HepG2 (cell line): ENCODE results near the gene SLC1A4. TPM values are rescaled to one million over a fixed set of nuclear protein-coding genes. Genes with fewer than 3 reads are reported as not detected.

ENCODE experiments used
- ARID4A ChIP-seq: sonication (generic); formaldehyde crosslinking; IDR thresholded peaks from 2 replicates; pipeline ENCODE4 v1.5.0; 2020; ENCODE audit warnings: mild to moderate bottlenecking, missing genetic modification reagents, borderline replicate concordance
- ASH2L ChIP-seq: fragments of 300-600, 200-600 bp; sonication (generic); IDR thresholded peaks from 2 replicates; pipeline ENCODE4 v1.7.0; 2017; ENCODE audit warnings: low read depth, mild to moderate bottlenecking, moderate library complexity, mixed read lengths, low read length; ENCODE audit not compliant: insufficient read length
- BCL3 ChIP-seq: sonication (generic); formaldehyde crosslinking; IDR thresholded peaks from 2 replicates; pipeline ENCODE4 v1.5.1; 2020; ENCODE audit warnings: mild to moderate bottlenecking, missing genetic modification reagents, moderate library complexity
- ELF1 ChIP-seq: sonication (generic); formaldehyde crosslinking; IDR thresholded peaks from 2 replicates; pipeline ENCODE4 v1.4.0; 2020; ENCODE audit warnings: missing genetic modification reagents
- ETV6 ChIP-seq: sonication (generic); formaldehyde crosslinking; conservative IDR thresholded peaks from 2 replicates; pipeline ENCODE4 v1.4.0; 2020; ENCODE audit warnings: missing genetic modification reagents
- MAX ChIP-seq: IDR thresholded peaks from 2 replicates; pipeline ENCODE4 v1.6.1; 2012; ENCODE audit warnings: inconsistent platforms
- PHF8 ChIP-seq: sonication (generic); formaldehyde crosslinking; IDR thresholded peaks from 2 replicates; pipeline ENCODE4 v1.5.0; 2020; ENCODE audit warnings: missing genetic modification reagents
- SNAI1 ChIP-seq: sonication (generic); formaldehyde crosslinking; IDR thresholded peaks from 2 replicates; pipeline ENCODE4 v1.5.0; 2020; ENCODE audit warnings: mild to moderate bottlenecking, missing genetic modification reagents, borderline replicate concordance
- TBX2 ChIP-seq: sonication (generic); formaldehyde crosslinking; IDR thresholded peaks from 2 replicates; pipeline ENCODE4 v1.5.0; 2020; ENCODE audit warnings: missing genetic modification reagents, mild to moderate bottlenecking, borderline replicate concordance
- TEAD2 ChIP-seq: sonication (generic); formaldehyde crosslinking; IDR thresholded peaks from 2 replicates; pipeline ENCODE4 v1.9.0; 2021; ENCODE audit warnings: missing genetic modification reagents
- ZBTB8A ChIP-seq: sonication (generic); formaldehyde crosslinking; IDR thresholded peaks from 2 replicates; pipeline ENCODE4 v1.4.0; 2020; ENCODE audit warnings: mild to moderate bottlenecking, low read depth, missing genetic modification reagents, borderline replicate concordance
- ZNF18 ChIP-seq: sonication (generic); formaldehyde crosslinking; IDR thresholded peaks from 2 replicates; pipeline ENCODE4 v1.8.0; 2022; ENCODE audit warnings: mild to moderate bottlenecking, missing genetic modification reagents; ENCODE audit not compliant: insufficient replicate concordance
- ZNF253 ChIP-seq: sonication (generic); formaldehyde crosslinking; IDR thresholded peaks from 2 replicates; pipeline ENCODE4 v1.8.0; 2022; ENCODE audit warnings: mild to moderate bottlenecking, missing genetic modification reagents, borderline replicate concordance
- ZNF501 ChIP-seq: sonication (generic); formaldehyde crosslinking; IDR thresholded peaks from 2 replicates; pipeline ENCODE4 v1.5.1; 2020; ENCODE audit warnings: mild to moderate bottlenecking, moderate library complexity, missing genetic modification reagents
- ZNF687 ChIP-seq: sonication (generic); formaldehyde crosslinking; IDR thresholded peaks from 2 replicates; pipeline ENCODE4 v1.5.1; 2020; ENCODE audit warnings: mild to moderate bottlenecking, missing genetic modification reagents, moderate library complexity
- polyA plus RNA-seq, 8 experiments: library from polyadenylated mRNA; depleted of rRNA in 3 of 8; stranded (reverse) in 7 of 8; unstranded in 1 of 8; fragments of >200 nt; fragmentation: Illumina TruSeq in 4 of 8; extraction: Trizol in 4 of 8; gene quantifications; 2 replicates each; pipeline versions ENCODE4 v1.2.1 to v1.2.3, GENCODE V29; 2011 to 2016; ENCODE audit warnings: low read depth in 4 of 8, missing spikeins in 1 of 8, mixed read lengths in 1 of 8; ENCODE audit not compliant: insufficient read depth in 1 of 8
- total RNA-seq, 5 experiments: library from RNA; depleted of rRNA; stranded (reverse); fragments of >200 nt; fragmentation: Illumina TruSeq; extraction: Trizol; gene quantifications; 2 replicates each; pipeline ENCODE4 v1.2.3, GENCODE V29; 2016; ENCODE audit warnings: low read depth in 1 of 5

Gene SLC1A4
- total and polyA plus RNA-seq, 2 of the 13 experiments (the other 11 are each of a cell fraction or from before 2014, with no cell fraction given) = 21.0 to 39.6 TPM

GRCh38 chr2:65055422-65056214 lies 66.4 kb downstream of the SLC1A4 start (continued):
- peak; percentile 49; the same call in 1 of the 2 replicates for TF ChIP-seq MAX
- TF ChIP-seq ZBTB8A (CRISPR knock-in tag) = 0 out of 2 replicates have a peak, but pooled peaks have one; percentile 22
- TF ChIP-seq TBX2 (CRISPR knock-in tag) = peak; percentile 34; the same call in 1 of the 2 replicates
- TF ChIP-seq ZNF253 (CRISPR knock-in tag) = peak; percentile 72; the same call in 1 of the 2 replicates
- peak; percentile 92 for TF ChIP-seq ZNF501
- TF ChIP-seq PHF8 (CRISPR knock-in tag) = no peak; the same call in 1 of the 2 replicates
- TF ChIP-seq ZNF687 (CRISPR knock-in tag) = peak; percentile 94; the same call in 1 of the 2 replicates
- peak; percentile 58; the same call in 1 of the 2 replicates for TF ChIP-seq ELF1 (CRISPR knock-in tag)
- TF ChIP-seq BCL3 (CRISPR knock-in tag) = peak; percentile 59; the same call in 1 of the 2 replicates
- peak; percentile 63 for TF ChIP-seq ETV6 (CRISPR knock-in tag)
- TF ChIP-seq ASH2L = peak; percentile 66
- TF ChIP-seq TEAD2 (CRISPR knock-in tag) = 0 out of 2 replicates have a peak, but pooled peaks have one; percentile 48
- TF ChIP-seq SNAI1 (CRISPR knock-in tag) = 0 out of 2 replicates have a peak, but pooled peaks have one; percentile 71
- TF ChIP-seq ZNF18 (CRISPR knock-in tag) = peak; percentile 89
- peak; percentile 90 for TF ChIP-seq ARID4A (CRISPR knock-in tag)
